Suppressor macrophage treated with lipopolysaccharide for 1 hour (primary cell): ENCODE measurements around the gene ILDR1.

Experiments
- DNase-seq, 3 donors: peaks; one replicate each; pipeline ENCODE4 v3.0.0-alpha.2; 2020 to 2022

ILDR1 gene

DNA sequence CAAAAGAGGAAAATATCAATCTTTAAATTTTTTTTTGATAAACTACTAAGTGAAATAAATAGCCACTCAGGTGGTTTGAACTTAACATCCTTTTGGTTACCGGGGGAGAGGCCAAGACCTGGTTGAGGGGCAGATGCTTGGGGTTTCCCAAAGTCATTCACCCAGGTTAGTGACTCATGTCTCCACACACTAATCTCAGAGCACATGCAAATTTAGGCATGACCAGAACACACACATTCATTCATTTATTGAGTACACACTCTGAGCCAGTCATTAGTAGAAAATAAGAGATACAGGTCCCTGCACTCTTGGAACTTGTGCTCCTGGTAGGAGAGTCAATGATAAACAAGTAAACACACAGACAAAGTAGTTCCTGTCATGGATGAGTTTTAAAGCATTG is 7.3 kb downstream of the ILDR1 start:
- DNase-seq, result peak in 1 of 3 donors; percentile 51

DNA sequence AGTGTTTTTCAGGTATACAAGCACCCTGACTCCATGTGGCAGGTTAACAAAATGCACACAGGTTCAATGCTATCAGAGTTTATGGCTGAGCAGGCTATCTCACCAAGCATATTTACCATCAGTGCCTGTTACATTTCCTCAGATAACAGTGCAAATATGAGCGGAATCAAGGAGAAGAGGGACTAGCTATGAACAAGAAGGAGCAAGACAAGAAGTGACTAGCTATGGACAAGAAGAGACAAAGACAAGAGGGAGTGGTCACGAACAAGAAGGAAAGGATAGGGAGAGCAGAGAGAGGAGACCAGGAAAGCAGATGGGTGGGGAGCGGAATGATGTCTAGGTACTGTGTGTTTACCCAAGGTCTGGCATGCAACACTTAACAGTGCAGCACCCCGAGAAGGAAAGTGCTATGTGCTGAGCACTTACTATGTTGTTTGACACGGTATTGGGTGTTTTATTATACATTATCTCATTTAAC is 8.6 kb downstream of the ILDR1 start:
- DNase-seq, result no peak

DNA sequence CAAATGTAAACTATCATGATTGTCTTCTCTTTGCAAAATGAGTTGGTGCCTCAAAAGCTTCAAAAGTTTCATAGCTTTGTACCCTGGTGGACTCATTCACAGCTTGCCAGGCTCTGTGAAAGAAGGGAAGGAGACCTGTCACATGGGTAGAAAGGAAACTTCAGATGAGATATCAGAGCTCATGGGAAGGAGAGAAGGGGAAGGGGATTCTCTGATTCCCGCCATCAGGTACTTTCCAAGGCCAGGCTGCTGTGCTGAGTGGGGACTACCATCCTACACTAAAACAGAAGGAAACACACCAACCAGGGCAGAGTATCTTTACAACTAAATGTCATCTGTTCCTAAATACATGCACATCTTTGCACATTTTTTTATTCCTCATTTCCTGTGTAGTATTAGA is 9.2 kb downstream of the ILDR1 start:
- DNase-seq, result peak; percentile 73 to 90 (median 83)

DNA sequence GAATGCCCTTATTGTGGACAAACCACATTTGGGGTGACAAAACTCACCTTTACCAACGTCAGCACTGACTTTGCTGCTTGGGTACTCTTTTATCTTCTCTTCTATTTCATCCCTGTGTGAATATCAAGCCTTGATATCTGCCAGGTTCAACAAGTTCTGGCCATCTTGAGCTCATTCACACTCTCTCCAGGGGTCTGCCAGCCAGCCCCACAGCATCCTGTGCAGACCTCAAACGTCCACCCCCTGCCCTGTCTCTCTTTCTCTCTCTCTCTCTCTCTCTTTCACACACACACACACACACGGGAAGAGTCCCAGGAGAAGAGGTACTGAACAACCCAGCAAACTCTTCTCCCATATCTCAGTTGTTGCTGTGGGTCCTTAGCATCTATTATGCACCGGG is 10.7 kb downstream of the ILDR1 start:
- DNase-seq, result no peak

DNA sequence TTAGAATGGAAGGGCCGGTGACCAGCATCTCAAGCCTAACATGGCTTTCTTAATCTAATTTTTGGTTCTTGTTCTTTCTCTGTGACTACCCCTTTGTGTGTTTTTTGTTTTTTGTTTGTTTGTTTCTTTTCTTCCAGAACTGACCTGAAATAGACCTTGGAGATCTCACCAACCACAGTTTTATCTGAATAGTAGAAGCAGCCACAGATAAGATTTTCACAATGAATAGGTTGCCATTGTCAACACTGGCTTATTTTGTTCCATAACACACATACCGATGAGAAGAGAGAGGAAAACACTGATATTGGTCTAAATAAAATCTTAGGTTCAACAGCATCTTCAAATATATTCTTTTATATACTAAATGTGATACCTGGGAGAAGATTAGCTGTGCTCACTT is 11.5 kb downstream of the ILDR1 start:
- no peak for DNase-seq

DNA sequence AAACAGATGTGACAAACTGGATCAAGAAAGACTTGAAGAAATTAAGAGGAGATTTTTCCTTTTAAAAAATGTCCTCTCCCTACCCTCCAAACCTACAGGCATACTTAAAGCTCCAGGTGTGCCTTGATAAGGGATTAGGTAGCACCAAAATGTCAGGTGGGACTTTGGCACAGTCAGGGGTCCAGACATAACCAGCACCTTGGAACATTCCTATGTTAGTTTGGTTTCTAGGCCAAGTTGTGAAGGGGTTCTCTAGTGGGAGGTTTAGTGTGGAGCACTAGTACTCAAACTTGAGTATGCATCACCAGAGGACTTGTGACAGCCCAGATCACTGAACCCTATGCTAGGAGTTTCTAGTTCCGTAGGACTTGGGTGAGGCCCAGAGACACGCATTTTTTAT is 13.9 kb downstream of the ILDR1 start:
- no peak for DNase-seq

DNA sequence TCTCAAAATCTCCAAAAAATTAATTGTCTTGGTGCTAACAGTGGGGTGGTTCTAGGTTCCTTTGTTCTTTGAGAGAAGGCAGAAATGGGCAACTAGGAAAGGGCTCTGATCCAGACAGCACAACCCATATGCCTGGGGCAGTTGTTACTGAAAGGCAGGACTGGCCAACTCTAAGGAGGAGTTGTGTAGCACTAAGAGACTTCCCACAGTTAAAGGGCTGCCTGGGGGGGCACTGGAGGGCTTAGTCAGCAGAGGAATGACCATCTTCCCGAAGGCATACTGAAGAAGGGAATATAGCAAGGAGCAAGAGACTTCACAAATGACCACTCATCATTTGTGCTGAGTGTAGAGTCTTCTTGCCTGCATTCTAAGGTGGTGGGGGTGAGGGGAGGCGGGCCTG is 15.8 kb downstream of the ILDR1 start:
- DNase-seq, result no peak

DNA sequence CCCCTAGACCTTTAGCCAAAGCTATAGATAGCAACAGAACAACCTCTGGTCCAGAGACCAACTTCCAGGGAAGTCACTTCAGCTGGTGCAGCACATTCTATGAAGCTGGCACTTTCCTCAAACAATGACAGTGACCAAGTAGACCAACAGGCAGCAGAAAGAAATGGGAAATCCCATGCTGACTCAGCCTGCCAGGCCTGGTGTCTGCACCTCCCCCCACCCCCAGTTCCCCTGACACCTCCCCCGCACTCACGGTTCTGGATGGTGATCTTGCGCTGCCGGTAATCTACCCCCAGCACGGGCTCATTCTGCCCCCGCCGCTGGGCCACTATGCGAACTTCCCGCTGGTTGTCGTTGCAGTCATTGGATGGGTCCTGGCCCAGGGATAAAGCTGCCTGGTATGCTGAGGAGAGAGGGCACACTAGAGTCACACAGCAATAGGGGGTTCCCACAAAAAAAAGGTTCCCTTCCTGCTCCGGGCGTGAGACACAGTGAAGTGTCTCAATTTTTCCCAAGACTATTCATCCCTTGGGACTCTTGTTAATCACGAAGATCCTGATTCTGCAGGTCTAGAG is 17.0 kb downstream of the ILDR1 start:
- DNase-seq, result peak; percentile 84 to 92 (median 87)

DNA sequence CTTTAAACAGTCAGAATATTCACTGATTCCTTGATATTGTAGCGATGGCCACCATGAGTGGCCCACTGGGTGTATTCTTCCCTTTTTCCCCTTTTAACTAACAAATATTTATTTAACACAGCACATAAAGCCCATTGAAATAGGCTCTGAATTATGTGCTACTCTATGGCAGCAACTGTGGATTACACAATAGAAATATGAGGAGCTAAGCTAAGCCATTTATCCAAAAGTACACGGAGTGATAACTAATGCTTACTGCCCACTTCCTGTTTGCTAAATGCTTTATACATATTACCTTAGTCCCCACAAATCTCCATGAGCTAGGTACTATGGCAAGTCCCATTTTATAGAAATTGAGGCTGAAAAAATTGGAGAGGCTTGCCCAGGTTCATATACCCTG is 17.9 kb downstream of the ILDR1 start:
- peak; percentile 23 to 64 (median 48) for DNase-seq

DNA sequence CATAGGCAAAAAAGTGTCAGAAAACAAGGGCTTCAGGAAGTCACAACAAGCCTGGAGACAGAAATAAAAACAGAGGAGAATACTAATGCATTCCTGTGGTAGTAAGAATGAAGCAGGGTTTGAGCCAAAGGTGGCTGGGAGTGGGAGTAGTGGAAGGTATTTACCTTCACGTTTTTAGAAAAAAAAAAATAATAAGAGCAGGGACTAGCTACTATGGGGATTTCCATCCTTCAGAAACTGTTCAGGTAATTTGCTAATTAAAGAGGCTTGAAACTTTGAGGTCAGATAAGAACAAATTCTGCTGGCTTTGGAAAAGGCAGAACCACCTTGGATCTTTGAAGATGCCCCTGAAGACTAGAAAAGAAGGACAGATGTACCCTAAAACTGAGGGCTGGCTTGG is 18.4 kb downstream of the ILDR1 start:
- no peak for DNase-seq

DNA sequence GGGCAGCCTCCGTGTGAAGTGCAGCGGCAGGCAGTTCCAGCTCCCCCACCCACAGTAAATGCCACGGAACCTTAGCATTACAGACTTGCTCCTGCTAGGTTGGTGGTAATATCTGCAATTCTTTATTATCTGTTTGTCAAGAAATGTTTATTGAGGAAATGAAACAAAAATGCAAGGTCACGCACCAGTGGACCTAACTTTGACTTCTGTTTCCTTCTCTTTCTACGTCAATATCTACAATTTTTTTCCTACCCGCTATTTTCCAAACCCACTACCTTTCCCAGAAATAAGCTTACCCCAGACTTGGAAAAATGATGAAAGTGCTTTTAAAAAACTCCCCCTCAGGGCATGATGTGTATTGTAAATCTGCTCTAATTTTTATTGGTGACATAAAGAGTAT is 18.9 kb downstream of the ILDR1 start:
- DNase-seq, result peak; percentile 77 to 97 (median 82)

DNA sequence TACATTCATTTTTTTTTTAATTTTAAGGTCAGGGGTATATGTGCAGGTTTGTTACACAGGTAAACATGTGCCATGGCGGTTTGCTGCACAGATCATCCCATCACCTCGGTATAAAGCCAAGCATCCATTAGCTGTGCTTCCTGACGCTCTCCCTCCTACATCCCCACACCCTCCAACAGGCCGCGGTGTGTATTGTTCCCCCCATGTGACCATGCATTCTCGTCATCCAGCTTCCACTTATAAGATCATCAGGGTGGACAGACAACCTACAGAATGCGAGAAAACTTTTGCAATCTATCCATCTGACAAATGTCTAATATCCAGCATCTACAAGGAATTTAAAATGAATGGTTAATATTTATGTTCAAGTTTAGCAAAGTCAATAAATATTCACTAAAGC is 19.4 kb downstream of the ILDR1 start:
- peak in 1 of 3 donors; percentile 63 for DNase-seq

DNA sequence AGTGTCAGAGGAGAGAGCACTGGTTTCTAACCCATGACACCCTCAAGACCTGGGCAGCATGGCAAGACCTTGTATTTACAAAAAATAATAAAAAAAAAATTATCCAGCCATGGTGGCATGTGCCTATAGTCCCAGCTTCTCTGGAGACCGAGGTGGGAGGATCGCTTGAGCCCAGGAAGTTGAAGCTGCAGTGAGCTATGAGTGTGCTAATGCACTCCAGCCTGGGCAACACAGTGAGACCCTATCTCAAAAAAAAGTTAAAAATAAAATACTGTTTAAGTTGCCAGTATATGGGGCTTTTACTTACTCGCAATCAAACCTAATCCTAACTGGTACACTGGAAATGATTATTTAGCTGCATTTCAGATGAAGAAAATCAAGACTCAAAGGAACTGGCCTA is 20.2 kb downstream of the ILDR1 start:
- no peak for DNase-seq

DNA sequence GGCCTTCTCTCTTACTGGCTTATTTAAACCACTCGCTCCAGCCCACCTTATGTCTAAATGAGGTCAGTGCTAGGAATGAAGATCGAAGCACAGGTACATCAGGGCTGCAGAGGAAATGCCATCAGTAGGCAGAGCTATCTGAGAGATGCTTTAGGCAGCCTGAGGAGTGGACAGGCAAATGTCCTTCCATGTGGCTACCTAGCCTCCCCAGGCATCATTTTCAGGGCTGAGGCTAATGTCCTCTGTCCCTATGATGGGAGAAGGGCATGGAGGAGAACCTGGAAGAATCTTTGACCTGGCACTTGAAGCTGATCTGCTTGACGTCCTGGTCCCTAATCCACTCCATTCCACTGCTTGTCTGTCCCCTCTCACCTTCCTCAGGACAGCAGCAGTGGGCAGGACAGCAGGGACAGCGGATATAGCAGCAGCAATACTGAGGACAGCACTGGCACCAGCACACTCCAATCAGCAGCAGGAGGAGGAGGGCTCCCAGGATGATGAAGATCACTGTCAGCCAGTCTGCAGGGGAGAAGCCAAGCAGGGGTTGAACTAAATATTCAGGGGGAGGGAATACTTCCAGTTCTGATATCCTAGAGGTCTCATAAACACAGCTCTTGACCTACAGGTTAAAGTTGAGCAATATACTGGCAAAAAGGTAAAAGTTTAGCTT is 21.0 kb downstream of the ILDR1 start:
- DNase-seq, result no peak

DNA sequence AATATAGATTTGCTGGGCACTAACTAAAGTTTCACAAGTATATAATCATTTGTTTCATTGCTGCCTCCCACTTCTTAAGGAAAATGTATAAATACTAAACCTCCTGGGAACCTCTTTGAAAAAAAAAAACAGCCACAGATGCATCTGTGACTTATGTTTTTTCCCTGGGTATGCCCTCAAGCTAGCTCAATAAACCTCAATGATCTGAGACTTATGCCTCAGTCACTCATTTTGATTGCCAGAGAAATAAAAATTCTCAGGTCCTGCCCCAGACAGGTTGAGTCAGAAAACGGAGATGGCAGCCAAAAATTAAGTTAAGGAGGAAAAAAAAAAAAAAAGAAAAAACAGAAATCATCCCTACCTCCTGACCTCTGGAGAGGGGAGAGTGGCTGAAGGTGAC is 22.1 kb downstream of the ILDR1 start:
- DNase-seq, result peak in 1 of 3 donors; percentile 42

DNA sequence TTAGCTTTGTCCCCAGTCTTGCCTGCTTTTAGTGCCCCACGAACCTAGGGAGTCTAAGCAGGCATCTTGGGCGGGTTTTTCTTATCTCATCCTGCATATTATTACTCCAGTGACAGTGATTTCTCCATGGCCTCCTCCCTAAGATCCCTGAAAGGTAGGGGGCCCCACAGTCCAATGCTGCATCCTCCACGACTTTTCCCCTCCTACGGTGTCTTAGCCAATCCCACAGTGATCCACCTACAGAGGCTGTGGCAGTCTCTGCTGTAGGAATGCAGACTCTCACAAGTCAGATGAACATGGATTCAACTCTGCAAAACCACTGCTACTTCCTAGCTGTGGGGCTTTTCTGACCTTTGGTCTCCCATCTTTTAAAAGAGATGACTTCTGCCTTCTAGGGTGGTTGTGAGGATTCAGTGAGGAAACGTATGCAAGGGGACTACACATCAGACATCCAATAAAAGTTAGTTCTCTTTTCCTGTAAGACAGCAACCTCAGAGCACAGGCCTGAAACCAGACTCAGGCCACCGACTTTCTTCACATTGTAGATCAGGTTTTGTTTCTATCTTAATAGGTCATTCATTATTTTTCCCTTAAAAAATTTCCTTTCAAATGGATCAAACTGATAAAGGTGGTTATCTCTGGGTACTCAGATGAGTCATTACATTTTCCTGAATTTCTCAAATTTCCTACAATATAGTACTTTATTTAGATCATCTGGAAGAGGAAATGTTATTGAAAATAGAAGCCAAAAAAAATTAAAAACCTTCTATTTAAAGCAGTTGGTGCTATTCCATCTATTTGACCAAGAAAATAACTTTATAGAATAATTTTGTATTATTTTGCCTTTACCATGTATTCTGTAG is 23.2 kb downstream of the ILDR1 start:
- peak; percentile 76 to 93 (median 84) for DNase-seq

DNA sequence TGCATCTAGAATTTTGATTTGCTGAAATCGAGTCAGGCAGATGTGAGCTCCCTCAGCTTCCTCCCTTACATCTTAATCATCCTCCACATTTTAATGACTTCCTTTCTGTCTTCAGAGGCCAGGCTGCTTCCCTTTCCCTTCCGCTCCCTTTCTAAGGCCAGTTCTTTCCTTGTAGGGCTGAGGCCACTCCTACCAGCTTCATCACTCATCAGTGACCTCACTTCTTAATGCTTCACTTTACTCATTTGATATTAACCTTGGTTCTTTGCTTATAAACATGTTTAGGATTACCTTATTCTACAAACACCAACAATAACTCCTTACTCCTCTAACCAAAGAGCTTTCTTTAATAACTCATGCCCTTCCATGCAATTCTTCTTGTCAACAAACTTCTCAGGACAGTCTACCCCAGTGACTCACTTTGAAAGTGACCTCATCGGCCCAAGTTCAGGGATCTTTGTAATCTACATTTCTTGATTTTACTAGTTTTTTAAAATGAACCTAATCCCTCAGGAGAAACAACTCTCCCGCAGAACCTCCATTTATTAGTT is 23.9 kb downstream of the ILDR1 start:
- peak; percentile 87 to 95 (median 89) for DNase-seq

DNA sequence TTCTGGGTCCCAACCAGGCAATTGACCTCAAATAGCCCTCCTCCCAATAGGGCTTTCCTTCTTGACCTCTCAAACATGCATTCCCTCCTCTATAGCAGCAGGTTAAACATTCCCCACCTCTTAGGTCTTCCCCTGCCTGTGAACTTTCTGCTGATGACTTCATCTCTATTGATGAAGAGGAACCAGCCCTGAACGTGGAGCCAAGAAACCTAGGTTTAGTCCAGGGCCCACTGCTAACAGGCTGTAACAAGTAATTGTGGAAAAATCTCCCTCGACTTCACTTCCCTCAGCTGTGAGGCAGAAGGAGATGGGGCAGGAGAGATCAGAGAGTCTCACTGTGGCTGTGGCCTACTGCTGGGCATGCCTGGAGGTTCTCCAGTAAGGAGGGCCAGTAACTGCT is 24.7 kb downstream of the ILDR1 start:
- peak; percentile 52 to 70 (median 58) for DNase-seq

DNA sequence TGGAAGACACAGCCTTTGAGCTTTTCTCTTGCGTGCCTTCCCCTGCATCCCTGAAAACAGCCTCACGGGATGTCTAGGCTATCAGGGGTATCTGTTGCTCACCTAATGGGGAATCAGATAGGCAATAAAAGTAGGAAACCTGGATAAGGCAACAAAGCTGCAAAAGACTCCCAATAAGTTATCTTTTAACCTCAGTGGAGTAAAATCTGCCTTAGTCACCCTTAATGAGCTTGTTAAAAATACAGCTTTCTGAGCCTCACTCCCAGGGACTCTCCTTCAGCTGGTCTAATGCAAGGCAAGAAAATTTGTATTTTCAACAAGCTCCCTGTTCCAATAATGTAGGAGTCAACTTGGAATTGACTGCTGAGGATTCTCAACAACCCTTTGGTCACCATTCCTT is 25.6 kb downstream of the ILDR1 start:
- no peak for DNase-seq

DNA sequence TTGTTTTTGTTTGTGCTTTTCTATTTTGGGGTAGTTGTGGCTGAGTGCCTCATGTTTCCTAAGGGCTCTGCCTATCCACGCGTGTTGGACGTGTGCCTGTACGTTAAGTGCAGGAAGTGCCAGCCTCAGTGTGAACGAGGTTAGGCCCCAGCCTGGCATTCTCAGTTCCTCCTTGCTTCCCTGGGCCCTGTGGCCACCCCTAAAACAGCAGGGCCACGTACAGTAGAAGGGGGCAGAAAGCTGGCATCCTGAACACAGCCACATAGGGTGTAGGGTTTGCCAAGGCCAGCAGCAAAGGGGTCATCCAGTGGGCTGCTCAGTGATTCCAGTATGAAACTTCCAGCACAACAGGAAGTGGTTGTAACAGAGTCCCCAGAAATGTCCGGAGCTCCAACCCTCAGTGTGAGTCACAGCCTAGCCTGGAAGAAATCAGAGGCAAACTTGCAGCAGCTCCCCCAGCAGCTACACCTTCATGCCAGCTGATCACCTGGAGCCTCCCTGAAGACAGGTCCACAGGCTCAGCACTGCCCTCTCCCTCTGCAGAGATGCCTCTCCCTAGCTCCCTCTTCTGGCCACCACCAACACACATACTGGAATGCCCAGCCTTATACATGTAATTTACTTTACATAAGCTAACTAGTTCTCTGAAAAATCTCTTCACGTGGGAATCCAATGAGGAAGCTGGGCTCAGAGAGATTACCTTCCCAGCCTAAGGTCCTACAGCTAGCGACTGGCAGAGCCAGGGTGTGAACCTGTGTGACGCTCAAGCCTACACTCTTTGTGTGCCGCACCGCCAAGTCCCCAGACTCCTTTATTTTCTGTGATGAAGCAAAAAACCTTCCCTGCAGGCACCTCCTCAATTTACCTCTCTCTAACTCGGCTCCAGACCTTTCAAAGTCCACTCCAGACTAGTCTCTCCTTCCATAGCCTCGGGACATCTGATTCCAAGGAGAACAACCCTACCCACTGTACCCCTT is 26.6 kb downstream of the ILDR1 start:
- DNase-seq, result peak; percentile 79 to 87 (median 80)

DNA sequence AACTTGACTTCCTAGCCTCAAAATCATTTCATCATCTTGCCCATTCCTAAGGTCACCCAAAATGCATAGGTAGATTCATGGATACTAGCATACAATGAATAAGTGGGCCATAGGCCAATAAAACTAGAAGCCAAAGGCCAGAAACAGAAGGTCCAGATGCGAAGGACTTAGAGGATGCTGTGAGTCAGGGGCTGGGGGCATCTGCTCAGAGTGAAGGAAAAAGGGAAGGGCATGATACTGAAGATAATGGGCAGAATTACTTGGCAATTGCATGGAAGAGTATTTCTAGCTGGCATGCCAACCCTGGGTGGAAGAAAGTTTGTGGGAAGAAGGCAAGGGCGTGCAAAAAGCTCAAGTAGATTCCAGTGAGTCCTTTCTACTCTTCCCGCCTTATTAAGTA is 27.5 kb downstream of the ILDR1 start:
- DNase-seq, result peak; percentile 38 to 54 (median 40)
